ENCODE measurements around the gene GLYATL3.
"Not testable (repeated sequence)": the region's sequence is repeated elsewhere in the genome, so short reads cannot be mapped to it uniquely, and the experiment has no call there.

The GLYATL3 gene

GRCh38 chr6:49499623-49500022 is at the start of gene GLYATL3:
Gene GLYATL3, plus strand, starts transcription at chr6:49499923. Its CDS starts 12,068 bp downstream, at chr6:49511991.
- no peak for DNase-seq (ENCODE audit: low read depth)

- DNase-seq (ENCODE audit: low read depth), result no peak
These were observed 46.5 kb upstream of the GLYATL3 start for GRCh38 chr6:49453221-49453620.

DNA sequence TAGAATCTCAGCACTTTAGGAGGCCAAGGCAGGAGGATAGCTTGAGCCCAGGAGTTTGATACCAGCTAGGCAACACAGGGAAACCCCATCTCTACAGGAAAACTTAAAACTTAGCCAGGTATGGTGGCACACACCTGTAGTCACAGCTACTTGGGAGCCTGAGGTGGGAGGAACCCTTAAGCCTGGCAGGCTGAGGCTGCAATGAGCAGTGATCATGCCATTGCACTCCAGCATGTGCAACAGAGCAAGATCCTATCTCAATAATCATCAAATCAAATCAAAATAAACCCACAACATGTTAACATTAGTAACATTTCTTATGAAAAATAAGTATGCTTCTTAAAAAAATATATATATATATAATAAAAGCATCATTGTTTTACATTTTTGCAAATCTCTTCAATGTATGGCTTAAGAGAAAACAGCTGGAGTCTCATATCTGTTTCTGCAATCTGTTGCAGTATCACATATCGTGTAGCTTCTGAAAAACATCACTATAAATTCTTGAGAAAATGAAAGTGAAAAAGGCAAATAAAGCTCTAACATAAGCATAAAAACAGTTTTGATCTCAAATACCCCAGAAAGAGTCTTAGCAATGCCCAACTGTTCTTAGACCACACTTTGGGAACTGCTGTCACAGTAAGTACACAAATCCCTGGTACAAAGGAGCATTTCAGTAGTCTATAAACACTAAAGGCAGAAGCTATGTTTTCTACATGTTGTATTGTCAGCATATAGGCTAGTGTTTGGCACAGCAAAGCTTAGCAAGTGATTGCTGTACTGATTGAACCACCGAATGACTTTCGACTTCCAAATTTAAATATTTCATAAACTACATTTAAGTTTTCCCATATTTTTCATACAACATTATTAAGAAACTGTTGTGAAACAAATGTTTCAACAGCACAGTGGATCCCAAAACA is 44.7 kb upstream of the GLYATL3 start:
- DNase-seq (ENCODE audit: low read depth), result no peak

DNA sequence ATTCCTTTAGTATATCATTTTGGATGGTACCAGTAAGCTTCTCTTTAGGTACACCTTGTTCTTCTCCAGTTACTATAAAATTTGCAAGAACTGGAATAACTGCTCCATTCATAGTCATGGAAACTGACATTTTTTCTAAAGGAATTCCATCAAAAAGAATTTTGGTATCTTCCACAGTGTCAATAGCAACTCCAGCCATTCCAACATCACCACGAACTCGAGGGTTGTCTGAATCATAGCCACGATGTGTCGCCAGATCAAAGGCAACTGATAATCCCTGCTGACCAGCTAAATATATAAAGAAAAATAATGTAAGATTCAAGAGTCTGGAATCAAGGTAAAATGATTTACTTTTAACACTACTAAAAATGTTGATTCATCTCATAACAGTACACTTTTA is 42.0 kb upstream of the GLYATL3 start:
- DNase-seq (ENCODE audit: low read depth), result no peak

GRCh38 chr6:49462071-49462470 is 37.7 kb upstream of the GLYATL3 start:
- DNase-seq (ENCODE audit: low read depth), result no peak

GRCh38 chr6:49462599-49462926 is 37.2 kb upstream of the GLYATL3 start:
- no peak for DNase-seq (ENCODE audit: low read depth)

- DNase-seq (ENCODE audit: low read depth), result peak; percentile 81
These were observed 36.7 kb upstream of the GLYATL3 start, which contains the start of the genes CENPQ and MMUT for GRCh38 chr6:49462927-49463611. Gene CENPQ, plus strand, starts transcription at chr6:49463370. Its CDS starts 6,807 bp downstream, at chr6:49470177. Gene MMUT, minus strand, starts transcription at chr6:49463253. Its CDS starts 3,787 bp downstream, at chr6:49459466.

GRCh38 chr6:49463612-49463967 is 36.1 kb upstream of the GLYATL3 start:
- no peak for DNase-seq (ENCODE audit: low read depth)

DNA sequence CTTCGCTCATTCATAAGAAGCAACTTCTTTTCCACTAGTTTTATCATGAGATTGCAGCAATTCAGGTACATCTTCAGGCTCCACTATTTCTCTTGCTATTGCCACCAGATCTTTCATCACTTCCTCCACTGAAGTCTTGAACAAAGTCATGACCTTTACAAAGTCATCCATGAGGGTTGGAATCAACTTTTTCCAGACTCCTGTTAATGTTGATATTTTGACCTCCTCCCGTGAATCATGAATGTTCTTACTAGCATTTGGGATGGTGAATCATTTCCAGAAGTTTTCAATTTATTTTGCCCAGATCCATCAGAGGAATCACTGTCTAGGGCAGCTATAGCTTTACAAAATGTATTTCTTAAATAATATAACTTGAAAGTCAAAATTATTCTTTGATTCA is 35.0 kb upstream of the GLYATL3 start:
- DNase-seq (ENCODE audit: low read depth), result no peak

- no peak for DNase-seq (ENCODE audit: low read depth)
These were observed 31.7 kb upstream of the GLYATL3 start for GRCh38 chr6:49468042-49468441.

GRCh38 chr6:49476564-49476963 is 23.2 kb upstream of the GLYATL3 start:
- DNase-seq (ENCODE audit: low read depth), result not testable (repeated sequence)

GRCh38 chr6:49479308-49479970 is 20.3 kb upstream of the GLYATL3 start:
- DNase-seq (ENCODE audit: low read depth), result no peak

DNA sequence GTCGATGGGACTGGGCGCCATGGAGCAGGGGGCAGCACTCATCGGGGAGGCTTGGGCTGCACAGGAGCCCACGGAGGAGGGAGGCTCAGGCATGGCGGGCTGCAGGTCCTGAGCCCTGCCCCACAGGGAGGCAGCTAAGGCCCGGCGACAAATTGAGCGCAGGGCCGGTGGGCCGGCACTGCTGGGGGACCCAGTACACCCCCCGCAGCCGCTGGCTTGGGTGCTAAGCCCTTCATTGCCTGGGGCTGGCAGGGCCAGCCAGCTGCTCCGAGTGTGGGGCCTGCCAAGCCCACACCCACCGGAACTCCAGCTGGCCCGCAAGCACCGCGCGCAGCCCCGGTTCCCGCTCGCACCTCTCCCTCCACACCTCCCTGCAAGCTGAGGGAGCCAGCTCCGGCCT is 17.9 kb upstream of the GLYATL3 start:
- not testable (repeated sequence) for DNase-seq (ENCODE audit: low read depth)

- not testable (repeated sequence) for DNase-seq (ENCODE audit: low read depth)
These were observed 16.3 kb upstream of the GLYATL3 start for GRCh38 chr6:49483380-49483779.

DNA sequence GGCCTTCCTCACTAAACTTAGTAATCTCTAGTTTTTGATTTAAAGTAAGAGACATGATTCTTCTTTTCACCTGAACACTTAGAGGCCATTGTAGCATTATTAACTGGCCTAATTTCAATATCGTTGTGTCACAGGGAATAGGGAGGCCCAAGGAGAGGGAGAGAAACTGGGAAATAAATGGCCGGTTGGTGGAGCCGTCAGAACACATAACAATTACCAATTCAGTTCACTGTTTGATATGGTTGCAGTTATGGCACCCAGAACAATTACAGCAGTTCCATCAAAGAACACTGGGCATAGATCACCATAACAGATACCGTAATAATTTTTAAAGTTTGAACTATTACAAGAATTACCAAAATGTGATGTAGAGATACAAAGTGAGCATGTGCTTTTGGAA is 9.1 kb upstream of the GLYATL3 start:
- no peak for DNase-seq (ENCODE audit: low read depth)

DNA sequence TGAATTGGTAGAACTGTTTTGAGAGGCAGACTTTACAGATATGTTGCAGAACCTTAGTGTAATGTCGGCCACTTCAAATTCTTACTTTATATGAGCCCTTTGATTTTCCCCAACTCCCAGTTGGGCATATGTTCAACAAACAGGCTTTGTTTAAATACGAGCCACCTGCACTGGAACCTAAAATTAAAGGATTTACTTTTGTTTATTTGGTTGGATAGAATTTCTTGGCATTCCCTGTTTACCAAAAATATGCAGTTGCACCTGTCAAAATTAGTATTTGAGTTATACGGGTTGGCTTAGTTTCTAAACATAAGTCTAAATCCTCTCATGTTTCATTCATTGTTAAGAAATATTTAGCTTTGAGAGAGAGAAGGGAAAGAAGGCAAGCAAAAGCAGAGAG is 2.4 kb upstream of the GLYATL3 start:
- DNase-seq (ENCODE audit: low read depth), result no peak

- no peak for DNase-seq (ENCODE audit: low read depth)
These were observed 597 bp upstream of the GLYATL3 start for GRCh38 chr6:49499126-49499525.

DNA sequence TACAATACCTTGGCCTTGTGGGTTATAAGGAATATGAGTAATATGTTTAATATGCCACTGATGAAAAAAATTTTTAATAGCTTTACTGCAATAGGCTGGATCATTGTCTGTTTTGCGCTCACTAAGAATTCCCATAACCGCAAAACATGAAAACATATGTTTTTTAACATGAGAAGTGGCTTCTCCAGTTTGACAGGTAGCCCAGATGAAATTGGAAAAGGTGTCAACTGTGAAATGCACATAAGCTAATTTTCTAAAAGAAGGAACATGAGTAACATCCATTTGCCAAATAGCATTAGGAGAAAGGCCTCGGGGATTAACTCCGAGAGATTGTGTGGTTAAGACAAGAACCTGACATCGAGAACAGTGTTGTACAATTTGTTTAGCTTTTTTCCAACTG is 4.9 kb downstream of the GLYATL3 start:
- no peak for DNase-seq (ENCODE audit: low read depth)

GRCh38 chr6:49506569-49507111 is 6.9 kb downstream of the GLYATL3 start:
- DNase-seq (ENCODE audit: low read depth), result no peak

DNA sequence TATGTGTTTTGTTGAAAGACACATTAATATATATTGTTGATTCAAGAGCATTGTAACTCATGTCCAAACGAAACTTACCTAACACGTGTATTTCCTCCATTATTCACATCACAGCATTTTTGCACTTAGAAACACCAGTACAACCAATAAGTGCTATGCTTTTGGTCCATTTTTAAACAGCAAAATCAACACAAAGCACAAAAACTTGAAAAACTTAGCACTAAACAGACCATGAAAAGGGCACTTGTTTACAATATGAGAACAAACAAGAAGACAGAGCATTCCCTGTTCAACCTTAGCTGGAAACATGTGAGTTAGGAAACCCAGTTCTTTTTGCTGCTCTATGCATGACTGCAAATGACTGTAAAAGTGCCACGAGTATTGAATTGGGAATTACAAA is 9.6 kb downstream of the GLYATL3 start:
- no peak for DNase-seq (ENCODE audit: low read depth)

DNA sequence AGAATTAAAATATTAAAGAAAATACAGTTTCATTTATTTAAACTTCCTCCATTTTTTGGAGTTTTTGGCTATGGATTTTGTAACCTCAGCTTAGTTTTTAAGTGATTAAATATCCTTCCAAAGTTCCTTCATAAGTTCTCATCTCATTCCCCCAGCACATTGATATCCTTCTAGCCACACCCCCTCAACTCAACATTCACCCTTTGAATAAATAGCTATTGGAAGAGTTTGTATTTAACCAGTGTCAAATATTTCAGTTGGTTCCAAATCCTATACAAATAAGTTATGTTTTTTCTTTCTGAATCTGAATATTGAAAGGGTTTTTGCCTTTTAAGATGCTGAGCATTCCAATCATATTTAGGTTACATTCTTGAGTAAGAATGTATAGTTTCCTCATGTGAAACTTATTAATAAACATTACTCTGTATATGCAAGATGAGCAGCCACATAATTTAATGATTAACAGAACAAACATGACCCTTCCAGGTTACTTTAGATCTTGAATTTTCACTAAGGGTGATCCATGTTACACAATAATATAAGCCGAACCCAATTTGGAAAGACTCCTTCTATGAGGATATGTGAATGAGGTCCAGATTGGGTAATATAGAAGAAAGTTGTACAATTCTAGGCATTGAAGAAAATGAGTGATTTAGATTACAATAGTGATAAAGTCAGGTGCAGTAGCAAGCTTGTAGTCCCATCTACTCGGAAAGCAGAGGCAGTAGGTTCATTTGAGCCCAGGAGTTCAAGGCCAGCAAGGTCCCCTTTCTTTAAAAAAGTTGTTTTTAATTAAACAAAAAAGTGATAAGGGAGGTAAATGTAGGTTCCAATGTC is 13.6 kb downstream of the GLYATL3 start:
- peak; percentile 62 for DNase-seq (ENCODE audit: low read depth)
